HG03442 (cell line): ENCODE results near the gene NAV2.
A peak's percentile ranks its signal among the peaks of the same experiment; 100 is the strongest.

Experiments used
- ATAC-seq: cut with Tn5 transposase; IDR thresholded peaks from one replicate; pipeline ENCODE4 v1.9.1; 2021; ENCODE audit warnings: mild to moderate bottlenecking, moderate library complexity; ENCODE audit not compliant: unreplicated experiment

NAV2 gene

GRCh38 chr11:19683862-19684491, 28.7 kb upstream of the NAV2 start:
- ATAC-seq = no peak

- ATAC-seq = no peak
Observed at GRCh38 chr11:19686234-19686633, 26.4 kb upstream of the NAV2 start.

- ATAC-seq = no peak
Observed at GRCh38 chr11:19687392-19687791, 25.2 kb upstream of the NAV2 start.

DNA sequence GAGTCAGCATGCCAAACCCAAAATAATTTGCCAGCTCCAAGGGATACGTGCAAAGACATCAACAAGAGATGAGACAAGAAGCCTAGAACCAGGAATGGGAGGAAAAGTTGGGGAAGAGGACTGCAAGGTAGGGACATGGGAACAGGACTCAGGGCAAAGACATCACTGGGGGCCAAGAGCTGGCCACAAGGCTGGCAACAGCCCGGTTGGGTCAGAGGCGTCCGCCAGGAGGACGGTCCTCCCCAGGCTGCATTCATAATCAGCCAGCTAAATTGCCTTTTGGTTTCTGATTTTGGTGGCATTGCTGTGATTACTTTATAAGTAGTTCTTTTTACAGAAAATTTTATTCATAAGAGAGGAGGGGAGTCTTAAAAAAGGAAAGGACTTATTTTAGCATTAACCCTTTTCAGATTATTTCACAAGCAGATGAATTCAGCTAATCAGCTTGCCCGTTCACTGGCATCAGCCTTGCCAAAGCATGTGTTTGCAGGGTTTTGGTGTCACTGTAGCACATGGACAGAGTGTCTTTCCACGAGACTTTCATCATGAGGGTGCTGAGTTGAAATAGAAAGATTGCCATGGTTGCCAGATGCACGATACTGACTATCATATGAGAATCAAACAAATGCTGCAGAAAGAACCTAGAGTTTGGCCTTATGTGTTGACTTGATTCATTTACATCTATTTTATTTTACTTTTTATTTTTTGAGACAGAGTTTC, 23.2 kb upstream of the NAV2 start:
- no peak for ATAC-seq

DNA sequence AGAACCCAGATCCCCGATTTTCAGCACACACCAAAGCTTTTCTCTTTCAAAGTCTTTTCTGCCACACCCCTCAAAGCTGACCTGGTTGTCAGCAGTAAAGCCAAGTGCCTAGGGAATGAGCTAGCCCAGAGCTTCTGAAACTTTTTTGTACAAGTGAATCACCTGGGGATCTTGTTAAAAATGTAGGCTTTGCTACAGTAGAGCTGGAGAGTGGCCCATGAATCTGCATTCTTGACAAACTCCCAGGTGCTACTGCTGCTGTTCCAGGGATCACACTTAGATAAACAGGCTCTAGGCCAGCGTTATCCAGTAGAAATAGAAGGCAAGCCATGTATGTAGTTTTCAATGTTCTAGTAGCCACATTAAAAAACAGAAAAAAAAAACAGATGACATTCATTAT, 21.8 kb upstream of the NAV2 start:
- no peak for ATAC-seq

DNA sequence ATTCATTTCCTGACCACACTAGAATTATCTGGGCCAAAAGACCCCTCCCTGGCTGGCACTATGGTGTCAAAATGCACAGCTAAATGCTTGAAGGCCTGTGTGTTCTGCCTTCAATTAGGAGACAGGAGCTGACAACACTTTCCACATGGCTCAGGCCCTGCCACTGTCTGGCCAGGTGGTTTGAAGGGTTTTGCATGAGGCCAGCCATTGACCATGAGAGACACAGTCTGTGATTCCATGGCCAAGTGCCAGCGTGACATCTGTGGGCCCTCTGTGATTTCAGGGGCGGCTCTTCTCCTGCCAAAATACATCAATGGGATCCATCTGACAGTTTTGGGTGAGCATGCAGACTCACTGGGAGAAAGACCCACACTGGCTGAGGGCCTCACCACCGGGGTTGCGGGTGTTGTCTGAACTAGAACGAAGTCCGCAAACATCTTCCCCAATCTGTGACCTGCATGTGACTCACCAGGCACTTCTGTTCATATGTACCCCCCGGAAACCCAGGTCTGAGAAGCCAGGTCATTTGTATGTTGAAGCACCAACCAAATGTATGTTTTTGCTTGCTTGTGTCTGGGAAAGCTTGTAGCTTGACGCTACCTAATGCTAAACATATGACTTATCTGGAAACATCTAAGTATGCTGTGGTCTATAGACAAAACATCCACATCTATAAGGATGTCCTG, 20.7 kb upstream of the NAV2 start:
- no peak for ATAC-seq

DNA sequence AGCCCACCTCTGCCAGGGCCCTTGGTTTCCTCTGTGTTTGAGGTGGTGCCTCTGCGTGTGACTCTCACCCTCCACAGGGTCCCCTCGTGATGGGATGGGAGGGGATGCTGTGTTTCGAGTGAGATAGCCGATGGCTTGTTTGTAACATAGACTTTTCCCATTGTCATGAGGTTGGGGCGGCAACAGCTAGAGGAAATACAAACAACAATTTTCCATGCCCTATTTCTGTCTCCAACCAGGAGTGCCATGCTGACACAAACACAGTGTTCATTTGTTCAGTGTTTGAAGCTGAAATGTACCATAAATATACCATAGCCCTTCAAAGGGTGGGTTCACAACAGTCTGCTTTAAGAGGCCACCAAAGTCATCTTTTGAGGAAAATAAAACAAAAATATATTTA, 19.5 kb upstream of the NAV2 start:
- no peak for ATAC-seq

GRCh38 chr11:19694796-19695345, 17.8 kb upstream of the NAV2 start:
- ATAC-seq = no peak

- no peak for ATAC-seq
Observed at GRCh38 chr11:19696073-19696472, 16.6 kb upstream of the NAV2 start.

DNA sequence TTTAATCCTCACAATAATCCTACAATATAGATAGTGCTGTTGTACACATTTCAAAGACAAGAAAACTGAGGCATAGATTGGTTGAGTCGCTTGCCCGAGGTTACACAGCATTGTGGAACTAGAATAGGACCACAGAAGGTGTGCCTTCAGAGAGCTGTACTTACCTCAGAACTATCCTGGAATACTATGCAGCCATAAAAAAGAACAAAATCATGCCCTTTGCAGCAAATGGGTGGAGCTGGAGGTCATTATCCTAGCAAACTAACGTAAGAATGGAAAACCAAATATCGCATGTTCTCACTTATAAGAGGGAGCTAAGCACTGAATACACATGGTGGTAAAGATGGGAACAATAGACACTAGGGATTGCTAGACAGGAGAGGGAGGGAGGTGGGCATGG, 15.7 kb upstream of the NAV2 start:
- ATAC-seq = no peak

GRCh38 chr11:19697721-19698121, 14.9 kb upstream of the NAV2 start:
- ATAC-seq = no peak

GRCh38 chr11:19698493-19699292, 13.9 kb upstream of the NAV2 start:
- ATAC-seq = no peak

DNA sequence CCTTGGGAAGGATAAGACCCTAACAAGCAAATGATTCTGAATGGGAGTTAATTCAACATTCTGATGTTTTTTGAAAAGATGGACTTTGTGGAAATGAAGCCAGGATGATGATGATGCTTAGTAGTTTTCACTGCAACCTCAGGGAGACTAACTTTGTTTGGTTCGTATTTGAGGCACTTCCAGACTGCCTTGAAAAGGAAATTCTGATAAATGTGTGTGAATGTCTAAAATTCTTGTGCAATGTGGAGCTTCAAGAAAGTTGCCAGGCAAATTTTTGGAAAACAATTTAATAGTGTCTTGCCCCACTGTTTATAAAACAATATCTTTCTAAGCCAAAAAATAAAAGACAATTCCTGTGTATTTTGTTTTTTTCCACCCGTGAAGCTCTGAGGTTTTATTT, 11.2 kb upstream of the NAV2 start:
- ATAC-seq = no peak

- ATAC-seq = no peak
Observed at GRCh38 chr11:19702620-19703019, 10.0 kb upstream of the NAV2 start.

DNA sequence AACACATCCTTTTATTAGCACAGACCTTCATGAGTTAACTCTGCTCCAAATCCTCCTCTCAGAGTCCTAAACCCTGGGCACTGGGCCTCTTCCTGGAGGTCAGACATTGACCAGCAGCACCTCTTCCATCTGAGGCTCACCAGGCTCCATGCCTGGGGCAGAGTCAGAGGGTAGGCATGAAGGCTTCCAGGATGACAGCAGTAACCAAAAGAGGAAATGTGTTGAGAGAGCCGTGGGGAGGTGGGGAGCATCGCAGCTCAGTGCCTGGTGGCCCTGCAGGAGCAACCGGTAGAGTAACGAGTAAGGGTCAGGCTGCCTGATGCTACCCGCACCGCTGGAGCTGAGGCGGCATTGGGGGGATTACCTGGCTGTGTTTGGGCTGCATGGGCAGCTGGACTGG, 9.4 kb upstream of the NAV2 start:
- no peak for ATAC-seq

- no peak for ATAC-seq
Observed at GRCh38 chr11:19704213-19704612, 8.4 kb upstream of the NAV2 start.

GRCh38 chr11:19705936-19706335, 6.7 kb upstream of the NAV2 start:
- no peak for ATAC-seq

GRCh38 chr11:19711911-19712280, 741 bp upstream of the NAV2 start:
- peak; percentile 3 for ATAC-seq

DNA sequence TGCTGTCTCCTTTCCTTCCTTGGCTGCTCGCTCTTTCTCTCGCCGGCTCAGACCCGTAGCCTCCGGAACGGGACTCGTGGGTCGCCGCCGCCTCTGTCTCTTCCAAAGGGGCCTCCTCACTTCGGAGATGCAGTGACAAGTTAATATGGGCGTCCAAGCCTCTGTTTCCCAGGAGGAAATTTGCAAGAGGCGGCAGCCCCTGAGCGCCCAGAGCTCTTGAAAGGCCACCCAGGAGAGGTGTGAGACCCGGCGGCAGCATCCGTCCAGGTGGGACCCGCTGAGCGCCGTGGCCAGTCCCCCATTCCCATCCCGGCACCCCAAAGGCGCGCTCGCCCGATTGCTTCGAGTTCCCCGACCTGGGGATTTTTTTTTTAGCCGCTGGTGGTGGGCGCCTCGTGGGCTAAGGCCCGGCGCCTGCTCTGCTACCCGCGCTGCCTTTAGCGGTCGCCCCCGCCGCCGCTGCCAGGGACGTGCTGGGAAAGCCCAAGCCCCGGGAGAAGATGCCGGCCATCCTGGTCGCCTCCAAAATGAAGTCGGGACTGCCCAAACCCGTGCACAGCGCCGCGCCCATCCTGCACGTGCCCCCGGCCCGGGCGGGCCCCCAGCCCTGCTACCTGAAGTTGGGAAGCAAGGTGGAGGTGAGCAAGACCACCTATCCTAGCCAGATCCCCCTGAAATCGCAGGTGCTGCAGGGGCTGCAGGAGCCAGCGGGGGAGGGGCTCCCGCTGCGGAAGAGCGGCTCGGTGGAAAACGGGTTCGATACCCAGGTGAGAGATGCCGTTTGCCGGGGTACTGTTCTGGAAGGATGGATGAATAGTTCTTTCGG, 772 bp downstream of the NAV2 start:
- ATAC-seq = peak; percentile 15

DNA sequence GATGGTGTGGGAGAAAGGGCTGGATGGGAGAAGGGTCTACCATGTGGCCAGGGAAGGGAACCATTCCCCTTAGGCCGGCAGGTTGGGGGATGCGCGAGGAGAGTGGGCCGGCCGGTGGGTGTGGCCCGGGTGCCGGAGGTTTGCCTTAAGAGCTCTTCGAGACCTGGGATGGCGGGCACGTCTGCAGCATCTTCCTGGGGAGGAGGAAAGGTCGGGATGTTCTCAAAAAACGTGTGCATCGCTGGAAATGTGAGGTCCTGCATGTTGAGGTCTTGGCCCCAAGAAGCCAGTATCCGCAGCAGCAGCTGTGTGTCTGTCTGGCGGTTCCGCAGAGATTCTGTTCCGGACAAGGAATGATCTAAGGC, 1.4 kb downstream of the NAV2 start:
- no peak for ATAC-seq
